G401 (cell line): ENCODE measurements around the gene PRDX2. TPM values are rescaled to one million over a fixed set of nuclear protein-coding genes. Genes with fewer than 3 reads are reported as not detected.

Experiments
- DNase-seq: peaks from one replicate; pipeline ENCODE4 v3.0.0-alpha.2; 2015; ENCODE audit warnings: low spot score
- in situ Hi-C: cut with HindIII; loops from 2 replicates; pipeline ENCODE4 v1.10.0; 2016; ENCODE audit warnings: low sequenced_read_pairs, mixed read lengths
- total RNA-seq: library from RNA; depleted of rRNA; stranded (reverse); fragments of >200 nt; shearing (Covaris generic); gene quantifications from 2 replicates; pipeline ENCODE4 v1.2.3, GENCODE V29; 2014

Gene PRDX2
- total RNA-seq, 1 experiment from 2014 or later, result 300 TPM

GRCh38 chr19:12784394-12784870 is 17.2 kb downstream of the PRDX2 start:
- DNase-seq, result no peak
- in situ Hi-C loops, result no loop called here

- DNase-seq, result no peak
- in situ Hi-C loops, result no loop called here
These were observed 17.7 kb downstream of the PRDX2 start for GRCh38 chr19:12783849-12784393.

- DNase-seq, result no peak
- in situ Hi-C loops, result no loop called here
These were observed 18.2 kb downstream of the PRDX2 start for GRCh38 chr19:12783291-12783848.

- peak; percentile 93 for DNase-seq
- in situ Hi-C loops, result no loop called here
These were observed 18.9 kb downstream of the PRDX2 start for GRCh38 chr19:12782424-12783290.

GRCh38 chr19:12782174-12782423 is 19.5 kb downstream of the PRDX2 start:
- in situ Hi-C loops, result no loop called here
- no peak for DNase-seq

- peak; percentile 63 for DNase-seq
- in situ Hi-C loops, result no loop called here
These were observed 22.2 kb downstream of the PRDX2 start for GRCh38 chr19:12779162-12779993.

- in situ Hi-C loops, result no loop called here
- no peak for DNase-seq
These were observed 22.8 kb downstream of the PRDX2 start for GRCh38 chr19:12778905-12779161.

GRCh38 chr19:12778017-12778904 is 23.3 kb downstream of the PRDX2 start:
- peak; percentile 56 for DNase-seq

GRCh38 chr19:12777217-12778016 is 24.2 kb downstream of the PRDX2 start:
- in situ Hi-C loops, result no loop called here
- peak; percentile 77 for DNase-seq

More at GRCh38 chr19:12778017-12778904, 23.3 kb downstream of the PRDX2 start:
- in situ Hi-C loops, result no loop called here

GRCh38 chr19:12774588-12775555 is 26.7 kb downstream of the PRDX2 start, which contains the start of gene HOOK2:
TSS of gene HOOK2 (minus strand) at chr19:12775552. CDS start at chr19:12775449, 103 bp downstream.
- in situ Hi-C loops, result no loop called here
- peak; percentile 52 for DNase-seq

GRCh38 chr19:12773571-12773970 is 28.0 kb downstream of the PRDX2 start:
- in situ Hi-C loops, result no loop called here

GRCh38 chr19:12772323-12772722 is 29.3 kb downstream of the PRDX2 start:
- in situ Hi-C loops, result no loop called here
- no peak for DNase-seq

More at GRCh38 chr19:12773571-12773970, 28.0 kb downstream of the PRDX2 start:
- no peak for DNase-seq

GRCh38 chr19:12770922-12771321 is 30.7 kb downstream of the PRDX2 start:
- in situ Hi-C loops, result no loop called here
- DNase-seq, result no peak

GRCh38 chr19:12769689-12770088 is 31.9 kb downstream of the PRDX2 start:
- DNase-seq, result no peak
- in situ Hi-C loops, result no loop called here

GRCh38 chr19:12767666-12768065 is 33.9 kb downstream of the PRDX2 start:
- DNase-seq, result no peak
- in situ Hi-C loops, result no loop called here

- DNase-seq, result no peak
- in situ Hi-C loops, result no loop called here
These were observed 34.5 kb downstream of the PRDX2 start for GRCh38 chr19:12767150-12767549.

GRCh38 chr19:12766051-12766521 is 35.5 kb downstream of the PRDX2 start:
- peak; percentile 56 for DNase-seq
- in situ Hi-C loops, result no loop called here
